ENCODE results near the gene KCNE4. TPM values are rescaled to one million over a fixed set of nuclear protein-coding genes. Genes with fewer than 3 reads are reported as not detected.

Gene KCNE4
- total and polyA plus RNA-seq, 2 experiments from 2014 or later: not detected

DNA sequence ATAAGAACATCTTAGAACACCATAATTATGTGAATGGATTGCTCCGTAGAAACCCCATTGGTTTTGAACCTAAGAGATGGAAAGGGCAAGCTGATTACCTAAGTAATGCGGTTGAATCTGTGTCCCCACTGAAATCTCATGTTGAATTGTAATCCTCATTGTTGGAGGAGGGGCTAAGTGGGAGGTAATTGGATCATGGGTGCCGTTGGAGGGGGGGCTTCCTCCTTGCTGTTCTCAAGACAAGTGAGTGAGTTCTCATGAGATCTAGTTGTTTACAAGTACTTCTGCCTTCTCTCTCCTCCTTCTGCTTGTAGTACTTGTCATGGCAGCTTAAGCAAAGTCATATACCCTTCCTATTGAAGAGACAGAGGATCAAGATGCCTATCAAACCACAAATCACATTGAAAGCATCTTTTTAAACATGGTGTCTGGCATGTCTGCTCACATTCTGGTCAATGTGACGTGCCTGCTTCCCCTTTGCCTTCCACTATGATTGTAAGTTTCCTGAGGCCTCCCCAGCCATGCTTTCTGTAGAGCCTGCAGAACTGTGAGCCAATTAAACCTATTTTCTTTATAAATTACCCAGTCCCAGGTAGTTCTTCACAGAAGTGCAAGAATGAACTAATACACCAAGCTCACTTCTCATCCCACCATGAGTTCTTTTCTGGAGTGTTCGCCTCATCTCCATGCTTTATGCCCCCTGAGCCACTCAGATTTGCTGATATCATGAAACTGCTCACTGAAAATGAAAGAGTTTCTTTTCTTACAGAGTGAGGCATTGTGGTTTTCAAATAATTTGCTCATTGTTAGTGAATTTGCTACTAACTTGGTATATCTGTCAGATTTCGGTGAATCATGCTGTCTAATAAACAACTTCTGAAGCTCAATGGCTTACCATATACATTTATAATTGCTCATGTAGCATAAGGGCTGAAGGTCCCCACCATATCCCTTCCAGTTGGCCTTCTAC, 23.6 kb downstream of the KCNE4 start:
- Mint-ChIP-seq H3K4me1 (no peaks in the 10 kb centered on the region), H3K36me3 (ENCODE audit: low read depth) (no peaks in the 10 kb centered on the region), H3K9me3 (no peaks in the 10 kb centered on the region), H3K4me3 (no peak overlapping the region), H3K27me3 (ENCODE audit: insufficient read depth, low read depth, poor library complexity) (no peaks in the 10 kb centered on the region), H3K27ac (no peak overlapping the region)
- TF ChIP-seq EZH2 (IDR thresholded peaks at IDR 0.05; ENCODE audit: low read depth, unreplicated experiment) (no peak), POLR2AphosphoS5 (IDR thresholded peaks at IDR 0.05; ENCODE audit: low read depth) (no peak)
- no peaks in the 10 kb centered on the region for H3K36me3 ChIP-seq (ENCODE audit: insufficient read depth)
- no peak for DNase-seq (ENCODE audit: low spot score)
- H3K27me3 ChIP-seq (ENCODE audit: insufficient read depth): no peaks in the 10 kb centered on the region
- no peak overlapping the region for H3K27ac ChIP-seq (ENCODE audit: low read depth)
- no peak overlapping the region for H3K4me3 ChIP-seq
- no peaks in the 10 kb centered on the region for H3K79me2 ChIP-seq (replicated peaks; ENCODE audit: insufficient read depth)
- no peak for ATAC-seq
- no peak overlapping the region for H3K4me2 ChIP-seq
- no peaks in the 10 kb centered on the region for H3K4me1 ChIP-seq (ENCODE audit: insufficient read depth)
- H2AFZ ChIP-seq: no peak overlapping the region
- no peaks in the 10 kb centered on the region for H3F3A ChIP-seq (replicated peaks; ENCODE audit: low read depth)
- H3K9me2 ChIP-seq (ENCODE audit: insufficient read depth): 0 out of 2 replicates have a peak, but pooled peaks cover 6% of the 10 kb centered on the region
- H4K20me1 ChIP-seq (replicated peaks; ENCODE audit: insufficient read depth): 0 out of 2 replicates have a peak, but pooled peaks cover 4% of the 10 kb centered on the region

DNA sequence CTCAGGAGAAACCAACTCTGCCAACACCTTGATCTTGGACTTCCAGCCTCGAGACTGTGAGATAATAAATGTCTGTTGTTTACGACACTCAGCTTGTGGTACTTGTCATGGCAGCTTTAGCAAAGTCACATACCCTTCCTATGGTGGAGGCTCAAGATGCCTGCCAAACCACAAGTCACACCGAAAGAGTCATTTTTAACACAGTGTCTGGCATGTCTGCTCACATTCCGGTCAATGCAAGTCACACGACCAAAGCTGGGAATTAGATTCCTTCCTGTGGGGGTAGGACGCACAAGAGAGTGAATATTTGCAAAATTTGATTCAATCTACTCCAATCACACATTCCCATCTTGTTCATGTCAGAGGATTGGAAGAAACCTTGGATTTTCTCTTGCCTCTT, 24.6 kb downstream of the KCNE4 start:
- ATAC-seq (no peak), DNase-seq (ENCODE audit: low spot score) (no peak)
- Histone ChIP-seq H3K9me2 (ENCODE audit: insufficient read depth) (0 out of 2 replicates have a peak, but pooled peaks cover 6% of the 10 kb centered on the region), H3F3A (replicated peaks; ENCODE audit: low read depth) (no peaks in the 10 kb centered on the region), H3K4me3 (no peak overlapping the region), H3K4me1 (ENCODE audit: insufficient read depth) (no peaks in the 10 kb centered on the region), H3K4me2 (no peak overlapping the region), H3K36me3 (ENCODE audit: insufficient read depth) (no peaks in the 10 kb centered on the region), H2AFZ (no peak overlapping the region), H3K27me3 (ENCODE audit: insufficient read depth) (no peaks in the 10 kb centered on the region), H4K20me1 (replicated peaks; ENCODE audit: insufficient read depth) (0 out of 2 replicates have a peak, but pooled peaks cover 4% of the 10 kb centered on the region), H3K79me2 (replicated peaks; ENCODE audit: insufficient read depth) (no peaks in the 10 kb centered on the region), H3K27ac (ENCODE audit: low read depth) (no peak overlapping the region)
- Mint-ChIP-seq H3K36me3 (ENCODE audit: low read depth) (no peaks in the 10 kb centered on the region), H3K9me3 (no peaks in the 10 kb centered on the region), H3K27me3 (ENCODE audit: insufficient read depth, low read depth, poor library complexity) (no peaks in the 10 kb centered on the region), H3K4me3 (no peak overlapping the region), H3K27ac (no peak overlapping the region), H3K4me1 (no peaks in the 10 kb centered on the region)
- no peak for TF ChIP-seq EZH2phosphoT487 (IDR thresholded peaks at IDR 0.05; ENCODE audit: unreplicated experiment)
- TF ChIP-seq ZNF114 (CRISPR knock-in tag; IDR thresholded peaks at IDR 0.05): no peak
- TF ChIP-seq, protein P1, sequence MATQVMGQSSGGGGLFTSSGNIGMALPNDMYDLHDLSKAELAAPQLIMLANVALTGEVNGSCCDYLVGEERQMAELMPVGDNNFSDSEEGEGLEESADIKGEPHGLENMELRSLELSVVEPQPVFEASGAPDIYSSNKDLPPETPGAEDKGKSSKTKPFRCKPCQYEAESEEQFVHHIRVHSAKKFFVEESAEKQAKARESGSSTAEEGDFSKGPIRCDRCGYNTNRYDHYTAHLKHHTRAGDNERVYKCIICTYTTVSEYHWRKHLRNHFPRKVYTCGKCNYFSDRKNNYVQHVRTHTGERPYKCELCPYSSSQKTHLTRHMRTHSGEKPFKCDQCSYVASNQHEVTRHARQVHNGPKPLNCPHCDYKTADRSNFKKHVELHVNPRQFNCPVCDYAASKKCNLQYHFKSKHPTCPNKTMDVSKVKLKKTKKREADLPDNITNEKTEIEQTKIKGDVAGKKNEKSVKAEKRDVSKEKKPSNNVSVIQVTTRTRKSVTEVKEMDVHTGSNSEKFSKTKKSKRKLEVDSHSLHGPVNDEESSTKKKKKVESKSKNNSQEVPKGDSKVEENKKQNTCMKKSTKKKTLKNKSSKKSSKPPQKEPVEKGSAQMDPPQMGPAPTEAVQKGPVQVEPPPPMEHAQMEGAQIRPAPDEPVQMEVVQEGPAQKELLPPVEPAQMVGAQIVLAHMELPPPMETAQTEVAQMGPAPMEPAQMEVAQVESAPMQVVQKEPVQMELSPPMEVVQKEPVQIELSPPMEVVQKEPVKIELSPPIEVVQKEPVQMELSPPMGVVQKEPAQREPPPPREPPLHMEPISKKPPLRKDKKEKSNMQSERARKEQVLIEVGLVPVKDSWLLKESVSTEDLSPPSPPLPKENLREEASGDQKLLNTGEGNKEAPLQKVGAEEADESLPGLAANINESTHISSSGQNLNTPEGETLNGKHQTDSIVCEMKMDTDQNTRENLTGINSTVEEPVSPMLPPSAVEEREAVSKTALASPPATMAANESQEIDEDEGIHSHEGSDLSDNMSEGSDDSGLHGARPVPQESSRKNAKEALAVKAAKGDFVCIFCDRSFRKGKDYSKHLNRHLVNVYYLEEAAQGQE (IDR thresholded peaks at IDR 0.05; ENCODE audit: unreplicated experiment): no peak
- TF ChIP-seq NANOG (IDR thresholded peaks at IDR 0.05; ENCODE audit: borderline replicate concordance): no peak
- no peak for TF ChIP-seq STAT1 (IDR thresholded peaks at IDR 0.05; ENCODE audit: unreplicated experiment)
- no peak for TF ChIP-seq POLR2AphosphoS5 (IDR thresholded peaks at IDR 0.05; ENCODE audit: low read depth)
- no peak for TF ChIP-seq ETS1 (IDR thresholded peaks at IDR 0.05)
- TF ChIP-seq CREB1 (CRISPR knock-in tag; IDR thresholded peaks at IDR 0.05; ENCODE audit: low read depth): no peak
- TF ChIP-seq ZNF331 (CRISPR knock-in tag; IDR thresholded peaks at IDR 0.05; ENCODE audit: low read depth): no peak

All from GM23338 (cell line).